SJCRH30 (cell line): Measurements from ENCODE around the gene CD47. TPM values are rescaled to one million over a fixed set of nuclear protein-coding genes. Genes with fewer than 3 reads are reported as not detected.
A peak's percentile ranks its signal among the peaks of the same experiment; 100 is the strongest.

ENCODE experiments used
- DNase-seq, 2 experiments: peaks; one replicate each; pipeline ENCODE4 v3.0.0-alpha.2; 2015 to 2020
- H3K27ac ChIP-seq: fragments of 250-450 bp; sonication (Bioruptor Pico); 2 replicates; pipeline ENCODE4 v1.5.1; 2020; ENCODE audit warnings: mild to moderate bottlenecking, moderate library complexity
- H3K27me3 ChIP-seq: fragments of 250-450 bp; sonication (Bioruptor Pico); 2 replicates; pipeline ENCODE4 v1.5.1; 2020; ENCODE audit warnings: mild to moderate bottlenecking, moderate library complexity
- H3K36me3 ChIP-seq: fragments of 250-450 bp; sonication (Bioruptor Pico); 2 replicates; pipeline ENCODE4 v1.5.1; 2020; ENCODE audit warnings: mild to moderate bottlenecking, moderate library complexity
- H3K4me1 ChIP-seq: fragments of 250-450 bp; sonication (Bioruptor Pico); 2 replicates; pipeline ENCODE4 v1.5.1; 2020; ENCODE audit warnings: mild to moderate bottlenecking, moderate library complexity
- H3K4me3 ChIP-seq: fragments of 250-450 bp; sonication (Bioruptor Pico); 2 replicates; pipeline ENCODE4 v1.5.1; 2020; ENCODE audit warnings: mild to moderate bottlenecking, moderate library complexity
- H3K9me3 ChIP-seq: fragments of 250-450 bp; sonication (Bioruptor Pico); replicated peaks from 2 replicates; pipeline ENCODE4 v1.5.1; 2020; ENCODE audit warnings: mild to moderate bottlenecking, moderate library complexity
- total RNA-seq: library from RNA; depleted of rRNA; stranded (reverse); fragments of >200 nt; shearing (Covaris generic); gene quantifications from 2 replicates; pipeline ENCODE4 v1.2.3, GENCODE V29; 2014

Gene CD47
- total RNA-seq, 1 experiment from 2014 or later: 30.7 TPM

DNA sequence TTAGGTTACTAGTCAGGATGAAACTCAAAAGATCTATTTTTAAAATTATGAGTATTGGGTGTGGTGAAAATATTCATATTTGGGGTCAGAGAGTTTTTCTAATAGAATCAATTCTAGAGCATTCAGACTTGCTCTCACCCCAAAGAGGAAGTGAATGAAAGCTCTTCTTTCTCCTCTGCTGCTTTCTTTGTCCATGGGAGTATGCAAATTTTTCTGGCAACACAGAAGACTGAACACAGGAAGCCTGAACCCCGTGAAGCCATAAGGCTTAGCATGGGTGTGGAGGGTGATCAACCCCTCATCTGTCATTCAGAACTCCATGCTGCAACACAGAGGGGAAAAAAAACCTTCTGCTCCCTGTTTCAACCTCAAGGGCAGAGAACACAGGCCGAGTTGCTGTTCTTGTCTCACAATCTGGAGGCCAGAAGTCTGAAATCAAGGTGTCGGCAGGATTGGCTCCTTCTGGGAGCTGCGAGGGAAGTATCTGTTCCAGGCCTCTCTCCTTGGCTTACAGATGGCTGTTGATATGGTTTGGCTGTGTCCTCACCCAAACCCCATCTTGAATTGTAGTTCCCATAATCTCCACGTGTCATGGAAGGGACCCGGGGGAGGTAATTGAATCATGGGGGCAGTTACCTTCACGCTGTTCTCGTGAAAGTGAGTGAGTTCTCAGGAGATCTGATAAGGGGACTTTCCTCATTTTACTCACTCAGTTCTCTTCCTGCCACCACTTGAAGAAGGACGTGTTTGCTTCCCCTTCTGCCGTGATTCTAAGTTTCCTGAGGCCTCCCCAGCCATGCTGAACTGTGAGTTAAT is 33.7 kb upstream of the CD47 start:
- Histone ChIP-seq H3K4me3 (no peak overlapping the region), H3K4me1 (no peaks in the 10 kb centered on the region; the same call in 1 of the 2 replicates), H3K9me3 (no peaks in the 10 kb centered on the region; the same call in 1 of the 2 replicates), H3K27ac (no peak overlapping the region), H3K27me3 (no peaks in the 10 kb centered on the region), H3K36me3 (no peaks in the 10 kb centered on the region)
- no peak for DNase-seq

DNA sequence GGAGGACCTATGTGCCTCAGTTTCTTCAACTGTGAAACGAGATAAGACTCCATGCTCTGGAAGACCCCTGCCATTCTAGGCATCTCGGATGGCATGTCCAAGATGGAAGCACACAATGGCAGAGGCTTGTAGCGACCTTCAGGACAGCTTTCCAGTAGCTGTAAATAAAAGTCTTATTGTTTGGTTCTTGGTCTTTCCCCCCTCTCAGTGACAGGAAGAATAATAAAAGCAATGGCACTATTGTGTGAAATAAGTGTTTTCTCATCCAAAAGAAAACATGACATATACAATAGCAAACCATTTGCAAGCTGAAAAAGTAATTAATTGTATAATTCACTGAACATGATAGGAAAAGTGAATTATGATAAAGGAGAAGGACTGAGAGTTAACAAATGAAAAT is 32.5 kb upstream of the CD47 start:
- no peaks in the 10 kb centered on the region for H3K27me3 ChIP-seq
- peaks cover 3% of the 10 kb centered on the region for H3K9me3 ChIP-seq
- DNase-seq: no peak
- no peaks in the 10 kb centered on the region for H3K4me1 ChIP-seq
- no peak overlapping the region for H3K4me3 ChIP-seq
- no peaks in the 10 kb centered on the region for H3K36me3 ChIP-seq
- H3K27ac ChIP-seq: no peak overlapping the region

- Histone ChIP-seq H3K4me1 (no peaks in the 10 kb centered on the region; the same call in 1 of the 2 replicates), H3K4me3 (no peak overlapping the region), H3K27me3 (no peaks in the 10 kb centered on the region), H3K36me3 (no peaks in the 10 kb centered on the region), H3K9me3 (peaks cover 3% of the 10 kb centered on the region), H3K27ac (peak overlapping the region; percentile 54)
- DNase-seq: peak; percentile 24 to 62
Observed at GRCh38 chr3:108122276-108122675, 31.4 kb upstream of the CD47 start.

GRCh38 chr3:108119398-108120104 is 28.7 kb upstream of the CD47 start:
- Histone ChIP-seq H3K4me3 (no peak overlapping the region), H3K27ac (no peak overlapping the region), H3K27me3 (no peaks in the 10 kb centered on the region), H3K36me3 (no peaks in the 10 kb centered on the region), H3K4me1 (no peaks in the 10 kb centered on the region; the same call in 1 of the 2 replicates), H3K9me3 (peaks cover 3% of the 10 kb centered on the region)
- no peak for DNase-seq

DNA sequence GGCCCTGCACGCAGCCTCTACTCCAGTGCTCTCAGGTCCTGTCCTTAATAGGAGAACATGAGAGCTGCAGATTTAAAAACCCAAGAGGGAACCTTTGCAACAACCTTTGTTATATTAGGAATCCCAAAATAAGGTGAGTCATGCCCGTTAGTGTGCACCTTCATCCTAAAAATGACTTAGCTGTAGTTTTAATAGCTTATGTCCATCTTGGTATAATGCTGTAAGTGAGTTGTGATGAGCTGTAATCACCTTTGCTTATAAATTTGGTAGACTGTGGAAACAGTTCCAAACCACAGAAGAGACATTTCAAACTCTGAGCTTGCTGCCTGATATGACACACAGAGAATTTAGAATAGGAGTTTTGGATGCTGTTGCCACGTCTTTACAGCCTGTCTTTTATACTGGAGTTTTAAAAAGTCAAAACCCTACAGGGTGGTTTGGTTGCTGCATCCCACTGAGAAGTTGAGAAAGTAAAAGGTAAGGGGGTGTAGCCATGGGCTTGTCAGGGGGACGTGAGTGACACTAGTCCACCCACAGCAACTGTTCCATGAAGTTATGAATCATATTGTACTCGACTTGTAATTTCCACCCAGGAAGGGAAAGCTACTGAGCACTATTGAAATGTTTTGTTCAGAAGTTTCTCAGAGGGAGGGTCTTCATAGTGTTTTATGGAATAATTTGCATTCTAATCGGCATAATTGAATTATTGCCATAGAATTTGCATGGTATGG is 27.4 kb upstream of the CD47 start:
- no peak overlapping the region for H3K4me3 ChIP-seq
- H3K27me3 ChIP-seq: 0 out of 2 replicates have a peak, but pooled peaks cover under 1% of the 10 kb centered on the region
- H3K4me1 ChIP-seq: no peaks in the 10 kb centered on the region; the same call in 1 of the 2 replicates
- H3K9me3 ChIP-seq: peaks cover 3% of the 10 kb centered on the region
- H3K27ac ChIP-seq: no peak overlapping the region
- no peak for DNase-seq
- no peaks in the 10 kb centered on the region for H3K36me3 ChIP-seq

DNA sequence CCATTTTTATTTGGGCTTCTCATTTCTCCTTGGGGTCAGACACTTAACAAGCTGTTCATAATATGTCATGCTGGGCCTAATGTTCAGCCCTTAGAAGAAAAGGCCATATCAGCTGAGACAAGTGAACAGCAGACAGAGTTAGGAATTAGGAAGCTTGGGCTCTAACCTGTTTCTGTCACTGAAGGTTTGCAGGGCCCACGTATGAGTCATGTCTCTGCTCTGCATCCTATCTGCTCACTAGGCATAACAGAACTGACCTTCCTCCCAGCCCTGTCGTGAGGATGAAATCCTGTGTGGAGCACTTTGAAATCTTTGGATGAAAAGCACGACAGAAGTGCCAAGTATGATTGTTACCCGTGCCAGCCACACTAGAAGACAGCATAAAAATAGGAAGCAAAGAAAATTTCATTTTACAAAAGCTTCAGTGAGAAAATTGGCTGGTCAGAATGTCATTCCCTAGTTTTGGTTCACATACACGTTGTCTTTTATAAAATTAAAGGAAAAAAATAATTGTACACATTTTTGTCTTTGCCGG is 26.5 kb upstream of the CD47 start:
- H3K36me3 ChIP-seq: no peaks in the 10 kb centered on the region
- H3K9me3 ChIP-seq: peaks cover 3% of the 10 kb centered on the region
- no peak overlapping the region for H3K27ac ChIP-seq
- H3K4me3 ChIP-seq: no peak overlapping the region
- DNase-seq: no peak
- H3K4me1 ChIP-seq: no peaks in the 10 kb centered on the region; the same call in 1 of the 2 replicates
- H3K27me3 ChIP-seq: 0 out of 2 replicates have a peak, but pooled peaks cover 4% of the 10 kb centered on the region

GRCh38 chr3:108114423-108115065 is 23.7 kb upstream of the CD47 start:
- Histone ChIP-seq H3K4me1 (no peaks in the 10 kb centered on the region; the same call in 1 of the 2 replicates), H3K27ac (no peak overlapping the region), H3K4me3 (no peak overlapping the region), H3K9me3 (peaks cover 3% of the 10 kb centered on the region), H3K27me3 (0 out of 2 replicates have a peak, but pooled peaks cover 4% of the 10 kb centered on the region), H3K36me3 (no peaks in the 10 kb centered on the region)
- no peak for DNase-seq

GRCh38 chr3:108113975-108114374 is 23.1 kb upstream of the CD47 start:
- 0 out of 2 replicates have a peak, but pooled peaks cover 4% of the 10 kb centered on the region for H3K27me3 ChIP-seq
- peaks cover 3% of the 10 kb centered on the region for H3K9me3 ChIP-seq
- H3K27ac ChIP-seq: no peak overlapping the region
- DNase-seq: no peak
- H3K4me3 ChIP-seq: no peak overlapping the region
- H3K4me1 ChIP-seq: no peaks in the 10 kb centered on the region; the same call in 1 of the 2 replicates
- no peaks in the 10 kb centered on the region for H3K36me3 ChIP-seq

- Histone ChIP-seq H3K9me3 (no peaks in the 10 kb centered on the region), H3K27ac (no peak overlapping the region), H3K27me3 (0 out of 2 replicates have a peak, but pooled peaks cover 4% of the 10 kb centered on the region), H3K4me1 (peaks cover 7% of the 10 kb centered on the region), H3K4me3 (no peak overlapping the region), H3K36me3 (no peaks in the 10 kb centered on the region)
- no peak for DNase-seq
Observed at GRCh38 chr3:108110934-108111333, 20.1 kb upstream of the CD47 start.

DNA sequence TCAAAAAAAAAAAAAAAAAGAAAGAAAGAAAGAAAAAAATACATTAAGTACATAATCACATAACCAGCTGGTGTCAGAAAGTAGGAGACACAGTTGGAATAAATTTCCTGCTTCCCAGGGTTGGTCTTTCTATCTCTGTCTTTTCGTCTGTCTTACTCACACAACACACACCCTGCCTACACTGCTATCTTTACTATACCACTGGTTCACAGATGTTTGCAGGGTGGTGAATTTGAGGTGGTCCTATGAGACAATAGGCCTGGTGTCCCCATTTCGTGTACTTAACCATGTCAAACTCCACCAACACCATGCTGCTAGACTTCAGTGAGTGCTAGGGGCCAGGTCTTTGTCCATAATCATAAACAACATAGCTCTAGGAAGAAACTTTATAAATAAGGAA is 17.6 kb upstream of the CD47 start:
- H3K27me3 ChIP-seq: 0 out of 2 replicates have a peak, but pooled peaks cover 4% of the 10 kb centered on the region
- peaks cover 20% of the 10 kb centered on the region for H3K4me1 ChIP-seq
- H3K27ac ChIP-seq: no peak overlapping the region
- no peaks in the 10 kb centered on the region for H3K9me3 ChIP-seq
- DNase-seq: no peak
- no peak overlapping the region for H3K4me3 ChIP-seq
- no peaks in the 10 kb centered on the region for H3K36me3 ChIP-seq

DNA sequence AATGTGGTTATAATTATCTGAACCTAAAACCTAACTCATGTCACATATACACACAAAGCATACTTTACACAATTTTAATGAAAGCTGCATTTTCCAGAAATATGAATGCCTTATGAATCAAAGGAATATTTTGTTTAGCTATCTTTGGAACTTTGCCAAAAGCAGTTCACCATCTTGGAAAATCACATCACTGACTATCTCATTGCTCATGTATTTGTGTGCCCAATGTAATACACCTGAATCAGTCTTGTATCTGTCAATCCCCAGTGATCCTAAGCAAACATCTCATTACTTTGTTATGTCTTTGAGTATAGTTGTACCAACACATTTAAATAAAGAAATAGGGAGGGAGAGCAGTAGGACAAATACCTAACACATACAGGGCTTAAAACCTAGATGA is 15.6 kb upstream of the CD47 start:
- H3K27ac ChIP-seq: no peak overlapping the region; the same call in 1 of the 2 replicates
- no peak for DNase-seq

DNA sequence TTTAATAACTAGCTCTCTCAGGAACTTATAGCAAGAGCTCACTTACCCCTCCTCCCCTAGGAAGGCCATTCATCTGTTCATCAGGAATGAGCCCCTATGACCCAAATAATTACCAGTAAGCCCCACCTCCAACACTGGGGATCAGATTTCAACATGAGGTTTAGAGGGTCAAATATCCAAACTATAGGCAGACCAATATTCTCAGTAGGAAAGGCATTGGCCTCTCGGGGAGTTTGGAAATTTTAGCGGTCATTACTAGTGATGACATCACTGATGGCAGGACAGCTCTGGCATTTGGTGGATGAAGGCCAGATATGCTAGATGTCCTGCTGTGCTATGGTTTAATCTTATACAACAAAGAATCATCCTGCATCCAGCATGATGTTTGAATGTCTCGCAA is 15.2 kb upstream of the CD47 start:
- Histone ChIP-seq H3K27me3 (no peaks in the 10 kb centered on the region), H3K4me1 (peaks cover 20% of the 10 kb centered on the region), H3K36me3 (no peaks in the 10 kb centered on the region), H3K4me3 (no peak overlapping the region), H3K9me3 (no peaks in the 10 kb centered on the region), H3K27ac (no peak overlapping the region; the same call in 1 of the 2 replicates)
- peak; percentile 64 to 72 for DNase-seq

More for the DNA sequence above, 15.6 kb upstream of the CD47 start:
- H3K27me3 ChIP-seq: no peaks in the 10 kb centered on the region
- no peak overlapping the region for H3K4me3 ChIP-seq
- H3K4me1 ChIP-seq: peaks cover 20% of the 10 kb centered on the region
- no peaks in the 10 kb centered on the region for H3K36me3 ChIP-seq
- H3K9me3 ChIP-seq: no peaks in the 10 kb centered on the region

- peaks cover 20% of the 10 kb centered on the region for H3K4me1 ChIP-seq
- H3K4me3 ChIP-seq: no peak overlapping the region
- H3K27me3 ChIP-seq: no peaks in the 10 kb centered on the region
- H3K36me3 ChIP-seq: no peaks in the 10 kb centered on the region
- H3K27ac ChIP-seq: no peak overlapping the region
- DNase-seq: no peak
- H3K9me3 ChIP-seq: no peaks in the 10 kb centered on the region
Observed at GRCh38 chr3:108103886-108104797, 13.3 kb upstream of the CD47 start.
